MM.1S (cell line): Measurements from ENCODE around the gene PSENEN.

Source experiments
- CTCF ChIP-seq: fragments of 300-600 bp; sonication (generic); IDR thresholded peaks from 2 replicates; pipeline ENCODE4 v1.5.1; 2016; ENCODE audit warnings: antibody characterized with exemption, low read length, mixed read lengths
- EZH2 ChIP-seq: fragments of 300-600 bp; sonication (generic); optimal IDR thresholded peaks from 2 replicates; pipeline ENCODE3; 2017; ENCODE audit warnings: low read depth, mild to moderate bottlenecking, antibody characterized with exemption, low read length, mixed read lengths
- EZH2phosphoT487 ChIP-seq: fragments of 300-600 bp; sonication (generic); IDR thresholded peaks from 2 replicates; pipeline ENCODE4 v1.6.1; 2018; ENCODE audit warnings: antibody characterized with exemption, low read length

- TF ChIP-seq CTCF = no peak
- TF ChIP-seq EZH2 = no peak
- TF ChIP-seq EZH2phosphoT487 = no peak
Observed at GRCh38 chr19:35738021-35738886, 7.2 kb upstream of the PSENEN start.
